NCI-H1105 (cell line): ENCODE measurements around the gene HSP90AB1.
A peak's percentile ranks its signal among the peaks of the same experiment; 100 is the strongest.

Source experiments
- DNase-seq: peaks from one replicate; lab custom pipeline; 2025; lab: John Stamatoyannopoulos, UW

HSP90AB1 gene

DNA sequence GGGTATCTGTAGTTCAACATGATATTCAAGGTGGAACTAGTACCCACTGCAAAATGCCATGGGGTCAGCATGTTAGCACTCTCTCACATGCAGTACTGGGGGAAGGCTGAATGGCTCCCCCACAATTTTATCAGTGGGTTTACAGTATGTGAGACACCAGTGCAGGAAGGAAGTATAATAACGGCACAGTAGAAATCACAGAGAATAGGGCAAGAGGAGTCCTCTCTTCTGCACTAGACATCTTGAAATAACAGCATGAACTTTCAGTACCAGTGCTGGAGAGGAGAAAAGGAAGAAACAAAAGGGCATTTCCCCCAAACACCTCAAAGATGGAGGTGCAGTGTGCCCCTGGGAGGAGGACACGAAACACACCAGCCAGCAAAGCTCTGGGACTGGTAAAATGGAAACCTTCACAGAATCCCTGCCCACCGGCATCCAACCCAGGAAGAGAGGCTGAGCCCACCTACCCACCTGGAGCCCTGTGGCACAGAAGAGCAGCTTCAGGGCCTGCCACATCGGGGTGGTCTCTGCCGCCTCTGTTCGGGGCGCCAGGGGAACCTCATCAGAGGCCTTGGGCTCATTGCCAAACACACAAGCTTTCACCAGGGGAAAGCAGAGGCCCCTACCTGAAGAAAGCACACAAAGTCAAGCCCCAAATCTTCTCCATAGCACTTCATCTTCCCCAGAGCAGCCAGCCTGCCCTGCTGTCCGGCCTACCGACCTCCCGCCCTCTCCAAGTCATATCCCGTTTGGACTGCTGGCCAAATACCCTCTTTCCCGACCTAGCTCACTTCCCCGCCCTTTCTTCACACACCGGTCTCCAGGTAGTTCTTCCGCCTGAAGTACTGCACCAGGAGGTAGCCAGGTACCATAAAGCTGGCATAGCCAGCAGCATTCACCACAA, 9.2 kb downstream of the HSP90AB1 start:
- DNase-seq, result no peak

DNA sequence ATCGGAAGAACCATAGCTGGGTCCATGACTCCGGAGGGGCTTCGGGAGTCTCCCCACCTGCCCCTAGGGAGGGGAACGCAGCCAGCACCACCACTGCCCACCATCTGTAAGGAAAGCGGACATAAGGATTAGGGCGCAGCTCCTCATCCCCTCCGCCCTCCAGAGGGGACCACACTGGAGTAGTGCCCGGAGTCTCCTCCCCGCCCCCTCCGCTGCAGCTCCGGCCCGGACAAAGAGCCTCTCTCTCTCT, 9.8 kb downstream of the HSP90AB1 start:
- DNase-seq, result no peak

DNA sequence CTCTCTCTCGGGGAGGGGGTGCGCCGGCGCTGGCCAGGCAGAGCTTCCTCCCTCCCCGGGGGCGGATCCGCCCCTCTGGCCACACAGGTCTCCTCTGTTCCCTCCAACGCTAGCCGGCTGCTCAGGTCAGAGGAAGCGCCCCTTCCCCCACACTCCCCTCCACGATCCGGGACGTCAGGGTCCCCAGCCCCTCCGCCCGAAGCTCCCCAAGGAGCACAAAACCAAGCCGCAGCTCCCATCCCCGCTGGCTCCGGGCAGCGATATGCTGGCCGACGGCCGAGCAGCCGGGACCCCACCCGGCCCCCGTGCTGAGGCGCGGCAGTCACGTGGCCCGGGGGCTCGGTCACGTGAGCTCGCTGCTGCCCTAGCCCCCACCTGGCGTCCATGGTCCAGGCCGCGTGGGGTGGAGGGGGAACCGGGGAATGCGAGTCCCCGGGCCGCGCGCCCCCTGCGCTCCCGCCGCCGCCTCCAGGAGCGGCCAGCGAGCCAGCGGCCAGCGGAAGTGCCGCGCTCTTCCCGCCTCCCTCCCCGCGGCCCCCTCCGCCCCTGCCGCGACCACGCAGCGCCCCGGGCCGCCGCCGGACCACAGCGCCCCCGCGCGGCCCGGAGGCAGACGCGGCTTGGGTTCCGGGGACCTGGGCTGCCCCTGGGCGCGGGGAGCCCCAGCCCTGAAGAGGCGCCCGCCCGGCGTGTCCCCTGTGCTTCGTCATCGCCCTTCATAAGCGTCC, 10.3 kb downstream of the HSP90AB1 start, which contains the start of gene SLC35B2:
Gene SLC35B2 (minus strand): TSS at position 504 of the 728 bp plus-strand sequence. CDS start 118 bp downstream, at position 386.
- peak; percentile 73 for DNase-seq

DNA sequence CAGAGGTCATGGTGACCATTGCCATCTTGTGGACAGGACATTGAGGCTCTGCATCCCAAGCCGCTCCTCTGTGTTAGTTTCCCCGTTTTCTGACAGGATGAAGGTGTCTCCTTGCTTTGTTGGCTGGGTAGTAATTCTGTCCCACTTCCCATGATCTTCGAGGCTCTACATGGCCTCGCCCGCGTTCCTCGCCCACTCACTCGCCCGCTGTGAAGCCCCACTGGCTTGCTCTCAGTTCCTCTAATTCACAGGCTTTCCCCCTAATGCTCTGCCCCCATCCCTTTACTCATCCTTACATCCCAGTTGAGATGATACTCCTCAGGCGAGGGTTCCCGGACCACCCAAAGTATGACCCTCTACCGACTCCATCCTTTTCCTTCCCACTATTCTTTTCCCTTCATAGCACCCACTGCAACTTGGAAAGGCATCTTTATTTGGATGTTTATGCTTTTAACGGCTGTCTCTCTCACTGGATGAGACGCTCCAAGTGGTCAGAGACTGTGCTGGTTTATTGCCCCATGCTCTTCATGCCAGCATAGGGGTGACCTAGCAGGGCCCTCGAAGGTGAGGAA, 10.9 kb downstream of the HSP90AB1 start:
- DNase-seq, result no peak

DNA sequence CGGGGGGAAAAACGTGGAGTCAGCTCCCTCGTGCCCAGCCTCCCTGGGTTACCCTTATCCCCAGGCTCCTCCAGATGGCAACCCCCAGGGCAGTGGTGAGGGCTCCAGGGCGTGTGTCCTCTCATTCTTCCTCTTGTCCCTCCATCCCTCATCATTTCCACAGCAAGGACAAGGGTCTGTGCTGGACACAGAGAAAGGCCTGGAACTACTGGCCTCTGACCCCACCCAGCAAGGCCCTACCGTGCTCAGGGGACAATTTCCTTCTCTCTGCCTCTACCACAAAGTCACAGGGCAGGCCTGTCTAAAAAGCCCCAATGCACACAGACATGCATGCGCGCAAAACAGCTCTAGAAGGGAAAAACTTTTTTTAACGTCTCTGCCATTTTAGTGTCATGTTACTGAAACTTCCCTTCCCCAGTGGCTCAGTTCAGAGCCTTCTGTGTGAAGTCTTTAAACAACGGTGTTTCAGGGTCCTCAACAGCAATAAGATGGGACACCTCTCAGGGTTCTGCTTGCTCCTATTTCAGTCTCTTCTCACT, 11.5 kb downstream of the HSP90AB1 start:
- DNase-seq, result no peak

DNA sequence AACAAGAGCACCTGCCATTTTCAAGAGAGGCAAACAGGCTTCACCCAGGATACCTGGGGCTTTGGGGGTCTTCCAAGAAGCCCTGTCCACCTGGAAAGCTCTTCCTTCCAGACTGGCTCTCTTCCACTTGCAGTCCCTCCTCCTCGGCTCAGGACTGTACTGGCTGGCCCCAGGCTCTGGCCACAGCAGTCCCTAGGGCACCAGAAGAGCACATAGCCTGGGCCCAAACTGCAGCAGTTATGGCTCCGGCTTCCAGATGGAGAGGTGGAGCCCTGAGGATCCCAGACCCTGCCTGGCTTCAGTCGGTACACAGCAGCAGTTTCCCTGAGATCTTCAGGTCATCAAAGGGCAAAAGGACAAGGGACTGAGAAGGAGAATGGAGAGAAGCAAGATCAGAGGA, 12.0 kb downstream of the HSP90AB1 start:
- DNase-seq, result no peak

DNA sequence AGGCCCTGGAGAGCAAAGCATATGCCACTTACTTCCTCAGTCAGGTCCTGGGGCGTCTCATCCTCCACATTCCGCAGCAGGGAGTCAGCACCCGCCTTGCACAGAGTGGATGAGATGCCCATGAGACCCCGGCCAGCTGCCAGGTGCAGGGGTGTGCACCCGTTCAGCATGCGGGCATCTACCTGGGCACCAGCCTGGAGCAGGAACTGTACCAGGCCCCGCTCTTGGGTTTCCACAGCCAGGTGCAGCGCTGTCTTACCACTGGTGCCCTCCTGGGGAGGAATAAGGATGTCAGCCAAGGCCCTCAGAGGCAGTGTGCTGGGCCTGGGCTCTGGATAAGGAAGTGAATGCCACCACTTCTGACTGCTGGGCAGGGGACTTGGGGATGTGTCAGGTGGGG, 13.1 kb downstream of the HSP90AB1 start:
- no peak for DNase-seq

DNA sequence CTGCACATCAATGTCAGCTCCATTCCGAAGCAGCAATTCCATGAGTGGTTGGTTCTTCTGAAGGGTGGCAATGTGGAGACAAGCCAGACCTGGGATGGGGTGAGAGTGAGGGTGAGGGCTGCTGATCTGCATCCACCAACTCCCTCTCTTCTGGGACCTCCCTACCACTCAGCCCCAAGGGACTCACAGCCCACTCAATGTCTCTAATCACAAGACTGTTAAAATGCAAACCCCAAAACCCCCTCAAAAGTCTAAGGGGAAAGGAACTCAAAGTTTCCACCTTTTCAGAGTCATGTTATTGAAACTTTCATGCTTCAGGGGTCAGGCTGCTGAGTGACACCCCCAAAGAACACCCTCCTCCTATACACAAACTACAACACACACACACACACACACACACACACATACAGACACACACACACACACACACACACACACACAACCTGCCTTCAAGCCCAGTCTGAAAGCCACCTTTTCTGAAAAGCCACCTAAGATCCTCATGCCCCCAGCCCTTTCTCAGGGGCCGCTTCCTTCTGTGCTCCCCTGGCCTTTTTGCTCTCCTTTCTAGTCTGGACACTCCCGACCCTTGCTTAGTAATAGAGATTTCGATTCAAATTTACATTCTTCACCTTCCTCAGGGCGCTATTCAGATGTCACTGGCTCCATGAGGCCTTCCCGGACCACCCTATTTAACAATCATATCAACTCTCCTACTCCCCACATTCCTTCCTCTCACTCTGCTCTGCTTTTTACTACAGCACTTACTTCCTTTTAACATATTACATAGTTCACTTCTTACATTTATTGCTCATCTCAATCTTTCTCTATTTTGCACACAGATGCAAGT, 13.8 kb downstream of the HSP90AB1 start:
- DNase-seq, result no peak

DNA sequence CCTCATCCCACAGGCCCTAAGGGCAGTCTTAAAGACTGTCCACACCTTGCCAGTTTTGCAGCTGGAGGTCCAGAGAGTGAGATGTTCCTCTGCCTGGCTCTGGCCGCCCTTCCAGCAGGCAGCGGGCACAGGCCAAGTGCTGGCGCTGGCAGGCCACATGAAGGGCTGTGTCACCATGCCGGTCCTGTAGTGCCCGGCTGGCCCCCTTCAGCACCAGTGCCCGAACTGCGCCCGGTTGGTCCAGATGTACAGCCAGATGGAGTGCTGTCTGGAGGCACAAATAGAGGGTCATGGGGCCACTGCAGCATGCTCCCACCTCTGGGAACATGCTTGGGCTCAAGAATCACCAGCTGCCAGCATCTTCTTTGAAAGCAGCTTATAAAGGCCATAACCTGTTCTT, 14.7 kb downstream of the HSP90AB1 start:
- DNase-seq, result no peak

DNA sequence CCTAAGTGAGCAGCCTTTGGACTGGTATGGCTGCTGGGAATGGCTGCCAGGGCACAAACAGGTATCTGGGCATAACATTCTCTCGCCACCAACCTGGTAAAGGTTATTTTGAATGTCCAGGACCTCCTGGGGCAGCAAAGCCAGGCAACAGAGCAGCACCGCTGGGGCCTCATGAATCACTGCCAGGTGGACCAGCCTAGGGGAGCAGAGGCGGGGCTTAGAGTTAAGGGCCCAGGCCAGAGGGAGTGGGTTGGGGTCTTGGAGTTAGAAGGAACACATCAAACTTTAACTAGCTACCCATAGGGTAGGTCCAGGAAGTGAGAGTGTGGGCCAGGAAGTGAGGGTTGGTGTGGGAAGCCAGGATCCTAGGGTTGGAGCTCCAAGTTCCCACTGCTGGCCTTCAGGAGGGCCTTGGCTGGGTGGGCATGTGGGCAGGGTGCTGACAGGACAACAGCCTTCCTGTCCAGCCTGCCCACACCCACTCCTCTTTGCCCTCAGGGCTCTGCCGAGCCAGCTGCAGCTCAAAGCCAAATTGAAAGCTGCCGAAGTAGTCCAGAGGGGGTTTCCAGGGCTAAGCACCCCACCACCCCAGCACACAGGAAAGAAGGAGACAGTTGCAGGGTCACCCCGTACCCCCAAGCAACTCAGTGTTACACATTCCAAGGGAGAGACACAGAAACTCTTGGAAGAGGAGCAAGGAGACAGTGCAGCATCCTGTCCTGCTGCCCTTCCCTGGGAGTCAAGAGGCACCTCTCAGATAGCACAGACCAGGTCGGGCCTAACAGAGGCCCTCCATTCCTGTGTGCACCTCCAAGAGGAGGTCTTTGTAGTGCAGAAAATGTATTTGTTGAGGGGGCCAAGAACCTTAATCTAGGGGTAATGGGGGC, 15.8 kb downstream of the HSP90AB1 start:
- DNase-seq, result no peak

DNA sequence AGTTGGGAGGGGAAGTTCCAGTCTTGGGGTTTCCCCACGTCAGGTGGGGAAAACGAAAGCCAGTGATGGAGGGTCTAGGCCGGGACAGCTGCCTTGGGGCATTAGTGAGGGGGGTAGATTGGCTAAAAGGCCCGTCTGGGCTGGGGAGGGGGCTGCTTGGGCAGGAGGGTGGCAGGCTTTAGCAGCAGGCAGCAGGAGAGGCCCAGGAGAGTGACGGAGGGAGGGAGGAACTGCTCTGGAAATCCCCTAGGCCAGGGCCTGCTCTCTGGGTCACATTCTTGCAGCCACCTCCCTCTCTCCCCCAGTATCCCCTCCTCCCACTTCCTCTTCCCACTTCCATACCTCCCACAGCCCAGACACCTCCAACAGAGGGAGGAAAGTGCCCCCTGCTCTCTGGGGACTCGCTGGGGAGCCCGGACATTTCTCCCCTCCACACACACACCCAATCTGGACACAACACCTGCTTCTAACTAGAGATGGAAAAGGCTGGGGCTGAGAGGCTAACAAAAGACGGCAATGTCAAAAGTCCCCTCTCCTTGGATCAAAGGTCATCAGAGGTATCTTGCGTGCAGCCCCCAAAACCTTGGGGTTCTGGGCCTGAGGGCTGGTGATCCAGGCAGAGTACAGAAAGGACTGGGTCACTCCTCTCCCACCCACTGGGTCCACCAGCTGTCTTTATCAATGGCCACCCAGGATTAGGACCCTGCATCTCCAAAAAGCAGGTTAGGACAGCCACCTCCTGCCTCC, 16.6 kb downstream of the HSP90AB1 start:
- DNase-seq, result no peak

DNA sequence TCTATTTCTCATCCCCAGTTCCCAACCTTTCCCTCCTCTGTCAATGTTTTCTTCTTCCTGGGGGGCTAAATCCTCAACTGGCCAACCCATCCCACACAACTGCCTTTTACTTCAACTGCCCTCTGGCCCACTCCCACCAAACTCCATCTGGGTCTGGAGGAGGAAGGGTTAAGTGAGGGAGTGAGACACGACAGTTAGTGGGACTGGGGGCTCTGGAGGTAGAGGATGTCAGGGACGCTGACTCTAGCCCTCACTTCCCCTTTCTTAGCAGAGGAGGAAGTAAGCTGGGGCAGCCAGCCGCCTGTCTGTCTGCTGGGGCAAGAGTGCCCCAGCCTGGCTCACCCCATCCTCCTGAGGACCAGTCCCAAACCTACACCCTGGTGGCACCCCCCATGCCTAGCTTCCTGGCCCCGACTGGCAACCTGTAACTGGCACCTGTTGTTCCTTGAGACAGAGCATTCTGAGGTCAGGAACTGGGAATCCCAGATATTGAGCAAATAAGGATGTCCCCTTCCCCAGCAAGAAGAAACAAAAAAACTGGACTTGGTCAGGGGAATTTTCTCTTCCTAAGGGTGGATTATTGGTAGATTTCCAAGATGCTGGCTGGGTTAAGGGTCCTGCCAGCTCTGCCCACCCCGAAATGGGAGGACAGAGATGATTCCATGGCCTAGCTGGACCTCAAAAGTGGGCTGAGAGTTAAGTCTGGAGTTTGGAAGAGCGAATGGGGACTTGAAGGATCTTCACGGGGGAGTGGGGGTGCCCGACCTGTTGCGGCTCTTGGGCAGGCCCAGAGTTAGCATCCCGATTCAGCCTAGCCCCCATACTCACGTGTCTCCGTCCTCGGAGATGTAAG, 17.5 kb downstream of the HSP90AB1 start:
- no peak for DNase-seq

DNA sequence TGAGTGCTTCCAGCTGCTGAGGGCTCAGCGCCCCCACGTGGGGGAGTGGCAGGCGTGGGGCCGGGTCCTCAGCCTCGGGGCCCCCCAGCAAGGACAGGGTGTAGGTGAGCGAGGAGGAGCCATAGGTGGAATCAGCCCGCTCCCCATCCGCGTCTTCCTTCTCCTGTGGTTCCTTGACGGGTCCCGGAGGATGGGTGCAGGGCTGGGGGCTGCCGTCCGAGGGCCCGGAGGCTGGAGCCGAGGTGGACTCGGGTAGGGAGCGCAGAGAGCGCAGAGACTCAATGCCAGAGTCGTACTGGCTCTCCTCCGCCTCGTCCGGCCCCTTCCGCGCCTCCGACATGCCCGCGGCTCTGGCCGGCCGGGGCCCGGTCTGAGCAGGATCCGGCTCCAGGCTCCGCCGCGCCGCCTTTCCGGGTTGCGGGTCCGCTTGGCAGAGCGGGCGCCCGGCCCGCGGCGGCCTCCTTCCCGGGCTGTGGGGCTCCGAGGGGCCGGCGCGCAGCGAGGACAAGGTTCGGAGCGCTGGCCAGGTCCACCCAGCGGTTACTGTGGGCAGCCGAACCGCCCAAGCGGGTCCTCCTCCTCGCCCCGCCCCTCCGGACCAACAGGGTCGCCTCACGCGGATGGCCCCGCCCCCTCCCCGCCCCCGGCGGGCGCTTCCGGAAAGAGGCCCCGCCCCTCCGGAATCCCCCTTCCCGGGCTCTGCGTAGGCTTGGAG, 18.3 kb downstream of the HSP90AB1 start, which contains the start of gene NFKBIE:
Gene NFKBIE (minus strand): TSS at position 545 of the 715 bp plus-strand sequence. CDS start 205 bp downstream, at position 340.
- DNase-seq, result peak; percentile 88

DNA sequence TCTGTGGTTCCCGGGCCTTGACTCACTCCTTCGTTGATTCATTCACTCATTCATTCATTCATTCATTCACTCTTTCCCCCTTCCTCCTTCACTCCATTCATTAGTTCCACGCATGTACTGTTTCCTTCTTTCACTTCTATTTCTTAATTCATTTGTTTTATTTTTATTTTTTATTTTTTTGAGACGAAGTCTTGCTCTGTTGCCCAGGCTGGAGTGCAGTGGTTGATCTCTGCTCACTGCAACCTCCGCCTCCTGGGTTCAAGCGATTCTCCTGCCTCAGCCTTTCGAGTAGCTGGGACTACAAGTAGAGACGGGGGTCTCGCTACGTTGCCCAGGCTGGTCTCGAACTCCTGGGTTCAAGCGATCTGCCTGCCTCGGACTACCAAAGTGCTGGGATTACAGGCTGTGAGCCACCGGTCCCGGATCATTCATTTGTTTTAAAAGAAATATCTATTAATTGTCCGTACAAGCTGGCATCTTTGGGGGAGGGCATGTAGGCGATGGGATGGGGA, 18.9 kb downstream of the HSP90AB1 start:
- no peak for DNase-seq

DNA sequence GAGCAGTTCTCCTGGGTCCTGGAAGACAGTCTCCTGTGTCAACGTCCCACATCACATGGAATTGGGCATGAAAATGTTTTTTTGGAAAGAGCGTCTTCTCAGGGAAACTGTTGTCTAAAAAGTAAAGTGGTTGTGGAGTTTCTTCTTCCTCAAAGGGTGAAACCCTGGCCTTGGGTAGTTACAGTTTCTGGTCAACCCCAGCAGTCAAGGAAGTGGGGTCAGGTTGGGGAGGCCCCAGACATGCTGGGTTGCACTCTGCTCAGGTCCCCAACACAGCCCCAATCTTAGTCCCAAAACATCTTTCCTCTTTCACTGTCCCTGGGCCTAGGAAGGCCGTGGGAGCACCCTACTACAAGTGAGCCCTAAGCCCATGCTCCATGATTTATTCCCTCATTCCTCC, 19.4 kb downstream of the HSP90AB1 start:
- no peak for DNase-seq

DNA sequence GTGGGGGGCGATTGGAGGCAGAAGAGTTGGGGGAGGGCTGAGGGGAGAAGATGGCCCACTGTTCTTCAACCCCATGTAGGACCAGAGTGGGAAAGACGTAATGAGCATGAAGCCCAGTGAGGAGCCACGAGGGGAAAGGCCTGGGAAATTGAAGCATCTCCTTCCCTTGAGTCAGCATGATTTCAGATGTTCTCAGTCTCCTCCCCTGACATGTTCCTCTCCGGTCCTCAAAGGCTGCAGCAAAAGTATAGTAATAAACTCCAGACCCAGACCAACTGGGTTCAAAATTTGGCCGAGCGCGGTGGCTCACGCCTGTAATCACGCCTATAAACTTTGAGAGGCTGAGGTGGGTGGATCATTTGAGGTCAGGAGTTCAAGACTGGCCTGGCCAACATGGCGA, 20.4 kb downstream of the HSP90AB1 start:
- no peak for DNase-seq

DNA sequence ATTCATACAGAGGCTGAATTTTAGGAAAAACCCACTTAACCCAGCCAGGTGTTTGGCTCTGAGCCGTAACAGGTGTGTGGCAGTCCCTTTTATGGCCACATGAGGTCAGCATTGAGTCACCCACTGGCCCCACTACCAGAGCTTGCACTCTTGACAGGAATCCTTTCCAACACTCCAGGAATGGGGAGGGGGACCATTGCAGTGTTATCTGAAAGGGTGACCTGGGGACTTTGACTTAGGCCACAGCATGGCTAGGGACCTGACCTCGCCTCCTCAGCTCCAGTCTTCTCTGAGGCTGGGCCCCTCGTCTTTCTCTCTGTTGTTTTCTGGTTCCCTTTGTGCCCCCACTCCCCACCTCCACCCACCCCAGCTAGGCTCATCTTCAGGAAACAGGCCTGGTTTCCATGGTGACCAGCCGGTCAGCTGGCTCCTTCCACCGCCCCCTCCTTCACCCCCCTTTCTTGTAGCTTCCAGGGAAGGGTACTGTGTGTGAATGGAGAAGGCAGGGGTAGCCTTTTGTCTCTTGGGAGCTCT, 21.3 kb downstream of the HSP90AB1 start:
- peak; percentile 59 for DNase-seq
